Motor neuron (in vitro differentiated cells): ENCODE results near the gene KCNQ2. TPM values are rescaled to one million over a fixed set of nuclear protein-coding genes. Genes with fewer than 3 reads are reported as not detected.
"Not testable (repeated sequence)": the region's sequence is repeated elsewhere in the genome, so short reads cannot be mapped to it uniquely, and the experiment has no call there.

Source experiments
- ATAC-seq, 8 experiments: fragments of 200-7000 bp; cut with Tn5 transposase; replicated peaks in 6 of 8; 2 replicates each; pipeline ENCODE4 v1.8.0; 2021; ENCODE audit warnings: mild to moderate bottlenecking in 8 of 8, moderate library complexity in 8 of 8
- H3K27ac ChIP-seq, 2 donors: fragments of 250-450 bp; sonication (Bioruptor Pico); 2 replicates each; pipeline ENCODE4 v1.9.0; 2021; ENCODE audit warnings: antibody characterized with exemption in 2 of 2, mild to moderate bottlenecking in 2 of 2, moderate library complexity in 1 of 2
- H3K4me1 ChIP-seq, 2 donors: fragments of 250-450 bp; sonication (Bioruptor Pico); replicated peaks in 1 of 2; 2 replicates each; pipeline ENCODE4 v1.6.1; 2021; ENCODE audit warnings: antibody characterized with exemption in 2 of 2, mild to moderate bottlenecking in 2 of 2, moderate library complexity in 1 of 2
- H3K4me3 ChIP-seq, 5 donors: fragments of 250-450 bp; sonication (Bioruptor Pico); 2 replicates each; pipeline ENCODE4 v1.9.0; 2021; ENCODE audit warnings: antibody characterized with exemption in 5 of 5, mild to moderate bottlenecking in 5 of 5, moderate library complexity in 4 of 5
- WGBS, 10 experiments: fragments of 450-650 bp; shearing (Covaris generic); methylation state at CpG; one replicate each; pipeline ENCODE4 v1.0.0; 2022; 5-methylcytosine and 5-hydroxymethylcytosine counted together
- in situ Hi-C, 9 experiments: fragments of 400-800 bp; cut with MboI; loops; one replicate each; pipeline ENCODE4 v1.15.0; 2021; ENCODE audit warnings: low sequenced_read_pairs in 9 of 9, low pct_unique_long_range_greater_than_20kb in 2 of 9; ENCODE audit not compliant: unreplicated experiment in 9 of 9
- total RNA-seq, 8 experiments: library from RNA; unstranded; fragments of 300-600 nt; gene quantifications; 2 replicates each; pipeline versions ENCODE4 v1.2.3 to v1.2.4, GENCODE V29; 2022

KCNQ2 gene
- total RNA-seq, 8 experiments from 2014 or later: 0.18 to 124 (median 58.4) TPM

- in situ Hi-C loops: loop anchor here in 3 of 9 experiments (10.0 to 25.0 kb wide), 2 partner anchors 73 to 101 kb away; partner anchors contain the start of gene COL20A1 (in 1 of the 3)
- 57 to 100% (median 90%) methylated on average over 2 to 17 of the region's 18 CpGs; no CpG with 5 or more reads in 3 of the 10 experiments for WGBS, 10 experiments
- ATAC-seq: no peak
Measured at GRCh38 chr20:63387917-63388316, 84.5 kb downstream of the KCNQ2 start.

GRCh38 chr20:63387393-63387792 lies 85.1 kb downstream of the KCNQ2 start:
- 55 to 100% (median 94%) methylated on average over 1 to 8 of the region's 13 CpGs; no CpG with 5 or more reads in 2 of the 10 experiments for WGBS, 10 experiments
- H3K27ac ChIP-seq: no peak overlapping the region
- in situ Hi-C loops: loop anchor here in 3 of 9 experiments (10.0 to 25.0 kb wide), 2 partner anchors 73 to 100 kb away; partner anchors contain the start of gene COL20A1 (in 1 of the 3)
- ATAC-seq: no peak
- H3K4me3 ChIP-seq: no peak overlapping the region
- H3K4me1 ChIP-seq: no peaks in the 10 kb centered on the region

More at GRCh38 chr20:63387917-63388316, 84.5 kb downstream of the KCNQ2 start:
- no peak overlapping the region for H3K4me3 ChIP-seq
- H3K4me1 ChIP-seq: no peaks in the 10 kb centered on the region
- H3K27ac ChIP-seq: no peak overlapping the region

GRCh38 chr20:63386491-63386890 lies 86.0 kb downstream of the KCNQ2 start:
- no peak for ATAC-seq
- Histone ChIP-seq H3K4me3 (no peak overlapping the region), H3K27ac (no peak overlapping the region), H3K4me1 (peaks cover 6% of the 10 kb centered on the region in 2 donors)
- in situ Hi-C loops: loop anchor here in 3 of 9 experiments (10.0 to 25.0 kb wide), 2 partner anchors 72 to 99 kb away; partner anchors contain the start of gene COL20A1 (in 1 of the 3)
- WGBS, 10 experiments: 69 to 100% (median 93%) methylated on average over 1 to 17 of the region's 18 CpGs; no CpG with 5 or more reads in 1 of the 10 experiments

DNA sequence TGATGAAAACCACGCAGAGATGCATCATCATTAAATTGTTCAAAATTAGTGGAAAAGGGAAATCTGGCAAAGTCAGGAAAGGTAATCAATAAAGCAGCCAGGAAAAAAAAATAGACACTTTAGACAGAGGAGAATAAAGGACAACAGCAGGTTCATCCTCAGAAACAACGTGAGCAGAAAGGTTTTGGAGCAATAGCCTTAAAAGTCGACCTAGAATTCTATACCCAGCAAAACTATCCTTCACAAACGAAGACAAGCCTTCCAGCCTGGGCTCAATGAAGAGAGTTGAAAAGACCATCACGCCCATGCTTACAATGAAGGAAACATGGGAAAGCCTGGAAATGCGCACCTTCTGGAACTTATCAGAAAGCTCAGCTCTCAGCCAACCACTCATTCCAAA lies 86.6 kb downstream of the KCNQ2 start:
- WGBS, 10 experiments: 21 to 93% (median 59%) methylated on average over 2 to 6 of the region's 6 CpGs; no CpG with 5 or more reads in 1 of the 10 experiments
- peaks cover 11 to 13% of the 10 kb centered on the region in 2 donors for H3K4me1 ChIP-seq
- in situ Hi-C loops: loop anchor here in 3 of 9 experiments (10.0 to 25.0 kb wide), 2 partner anchors 71 to 99 kb away; partner anchors contain the start of gene COL20A1 (in 1 of the 3)
- ATAC-seq: no peak
- H3K27ac ChIP-seq: no peak overlapping the region
- no peak overlapping the region for H3K4me3 ChIP-seq

DNA sequence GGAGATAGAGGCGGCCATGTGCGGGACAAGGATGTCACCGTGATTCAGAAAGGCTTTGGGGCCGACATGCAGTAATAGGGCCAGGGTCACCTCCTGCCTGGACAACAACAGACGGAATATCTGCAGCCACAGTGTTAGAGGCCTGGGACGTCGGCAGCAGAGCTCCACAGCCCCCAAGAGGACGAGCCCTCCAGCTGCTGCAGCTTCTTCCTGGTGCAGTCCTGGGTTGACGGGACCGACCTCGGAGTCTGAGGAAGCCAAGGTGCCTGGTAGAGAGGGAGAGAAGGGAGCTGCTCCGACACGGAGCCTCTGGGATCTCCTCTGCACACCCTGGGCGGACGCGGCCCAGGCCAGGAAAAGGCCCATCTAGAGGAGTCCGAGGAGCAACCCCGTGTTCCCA lies 88.1 kb downstream of the KCNQ2 start:
- no peak overlapping the region for H3K27ac ChIP-seq
- in situ Hi-C loops: loop anchor here in 3 of 9 experiments (10.0 to 25.0 kb wide), 2 partner anchors 70 to 97 kb away; partner anchors contain the start of gene COL20A1 (in 1 of the 3)
- H3K4me1 ChIP-seq: peaks cover 17 to 23% of the 10 kb centered on the region in 2 donors
- ATAC-seq: no peak
- no peak overlapping the region for H3K4me3 ChIP-seq
- WGBS, 10 experiments: 0 to 100% (median 70%) methylated on average over 1 to 7 of the region's 18 CpGs; no CpG with 5 or more reads in 4 of the 10 experiments

DNA sequence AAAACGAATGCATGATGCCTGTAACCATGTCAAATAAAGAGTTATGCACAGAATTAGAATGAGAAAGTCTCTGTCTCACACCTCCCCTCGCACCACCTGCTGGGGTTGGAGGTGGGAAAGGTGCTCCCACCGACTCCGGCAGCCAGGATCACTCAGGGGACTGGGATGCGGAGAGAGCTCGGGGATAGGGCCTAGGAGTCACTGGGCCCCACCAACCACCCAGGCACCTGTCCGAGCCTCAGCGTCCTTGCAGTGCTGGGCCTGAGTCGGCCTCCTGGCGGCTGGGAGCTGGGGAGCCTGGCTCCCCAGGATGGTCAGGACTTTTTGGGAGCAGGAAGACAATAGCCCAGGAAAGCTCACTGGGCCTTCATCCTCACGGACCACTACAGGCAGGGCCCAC lies 88.9 kb downstream of the KCNQ2 start:
- peaks cover 25 to 31% of the 10 kb centered on the region in 2 donors for H3K4me1 ChIP-seq
- ATAC-seq: no peak
- H3K4me3 ChIP-seq: no peak overlapping the region
- no peak overlapping the region for H3K27ac ChIP-seq
- in situ Hi-C loops: loop anchor here in 3 of 9 experiments (10.0 to 25.0 kb wide), 2 partner anchors 69 to 96 kb away; partner anchors contain the start of gene COL20A1 (in 1 of the 3)
- WGBS, 10 experiments: 0 to 70% (median 27%) methylated on average over 1 to 7 of the region's 11 CpGs; no CpG with 5 or more reads in 2 of the 10 experiments

GRCh38 chr20:63382551-63383300 lies 89.7 kb downstream of the KCNQ2 start:
- ATAC-seq: no peak
- in situ Hi-C loops: loop anchor here in 3 of 9 experiments (10.0 to 25.0 kb wide), 2 partner anchors 68 to 95 kb away; partner anchors contain the start of gene COL20A1 (in 1 of the 3)
- 57 to 100% (median 90%) methylated on average over 1 to 5 of the region's 17 CpGs; no CpG with 5 or more reads in 3 of the 10 experiments for WGBS, 10 experiments
- no peak overlapping the region for H3K4me3 ChIP-seq
- no peak overlapping the region for H3K27ac ChIP-seq
- peaks cover 34 to 39% of the 10 kb centered on the region in 2 donors for H3K4me1 ChIP-seq

GRCh38 chr20:63381781-63382431 lies 90.5 kb downstream of the KCNQ2 start:
- in situ Hi-C loops: loop anchor here in 3 of 9 experiments (10.0 to 25.0 kb wide), 2 partner anchors 67 to 95 kb away; partner anchors contain the start of gene COL20A1 (in 1 of the 3)
- no peak overlapping the region for H3K27ac ChIP-seq
- no peak overlapping the region for H3K4me3 ChIP-seq
- H3K4me1 ChIP-seq: peaks cover 40 to 46% of the 10 kb centered on the region in 2 donors
- peak in 5 of 8 experiments; percentile 5 to 74 (median 12) for ATAC-seq
- 0 to 3% (median 0%) methylated on average over 1 to 6 of the region's 22 CpGs; no CpG with 5 or more reads in 7 of the 10 experiments for WGBS, 10 experiments

DNA sequence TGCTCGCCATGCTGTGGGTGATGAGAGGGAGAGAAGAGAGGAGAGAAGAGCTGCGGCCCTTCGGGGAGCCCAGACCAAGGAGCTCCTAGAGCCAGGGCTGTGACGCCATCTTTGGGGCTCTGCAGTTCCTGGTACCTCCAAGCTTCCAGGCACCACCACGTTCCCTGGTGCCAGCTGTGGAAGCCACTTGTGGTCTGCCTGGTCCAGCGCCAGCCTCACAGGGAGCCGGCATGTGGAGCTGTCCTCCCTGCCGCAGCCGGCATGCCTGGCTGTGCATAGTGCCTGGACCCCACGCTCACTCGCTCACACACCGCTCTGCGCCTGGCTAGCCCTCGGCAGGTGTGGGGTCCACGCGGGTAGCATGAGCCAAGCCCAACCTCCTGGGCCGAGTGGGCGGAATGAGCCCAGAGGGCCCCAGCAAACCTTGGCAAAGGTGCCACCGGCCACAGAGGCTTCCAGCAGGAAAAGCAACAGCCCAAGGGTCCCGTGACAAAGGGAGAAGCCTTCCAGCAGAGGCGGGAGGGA lies 92.0 kb downstream of the KCNQ2 start:
- WGBS, 10 experiments: 93 to 100% (median 100%) methylated on average over 1 to 3 of the region's 21 CpGs; no CpG with 5 or more reads in 7 of the 10 experiments
- H3K4me3 ChIP-seq: no peak overlapping the region
- ATAC-seq: no peak
- peak overlapping the region in 1 of 2 donors; percentile 19 for H3K27ac ChIP-seq
- H3K4me1 ChIP-seq: peaks cover 50 to 56% of the 10 kb centered on the region in 2 donors
- in situ Hi-C loops: loop anchor here in 3 of 9 experiments (10.0 to 25.0 kb wide), 2 partner anchors 66 to 93 kb away; partner anchors contain the start of gene COL20A1 (in 1 of the 3)

GRCh38 chr20:63379872-63380271 lies 92.6 kb downstream of the KCNQ2 start:
- peak in 1 of 8 experiments; percentile 56 for ATAC-seq
- 83 to 100% (median 100%) methylated on average over 1 to 5 of the region's 9 CpGs; no CpG with 5 or more reads in 5 of the 10 experiments for WGBS, 10 experiments
- Histone ChIP-seq H3K4me1 (peaks cover 55 to 61% of the 10 kb centered on the region in 2 donors), H3K27ac (peak overlapping the region; percentile 81 to 96)
- H3K4me3 ChIP-seq: not testable (repeated sequence)
- in situ Hi-C loops: loop anchor here in 3 of 9 experiments (10.0 to 25.0 kb wide), 2 partner anchors 65 to 93 kb away; partner anchors contain the start of gene COL20A1 (in 1 of the 3)

DNA sequence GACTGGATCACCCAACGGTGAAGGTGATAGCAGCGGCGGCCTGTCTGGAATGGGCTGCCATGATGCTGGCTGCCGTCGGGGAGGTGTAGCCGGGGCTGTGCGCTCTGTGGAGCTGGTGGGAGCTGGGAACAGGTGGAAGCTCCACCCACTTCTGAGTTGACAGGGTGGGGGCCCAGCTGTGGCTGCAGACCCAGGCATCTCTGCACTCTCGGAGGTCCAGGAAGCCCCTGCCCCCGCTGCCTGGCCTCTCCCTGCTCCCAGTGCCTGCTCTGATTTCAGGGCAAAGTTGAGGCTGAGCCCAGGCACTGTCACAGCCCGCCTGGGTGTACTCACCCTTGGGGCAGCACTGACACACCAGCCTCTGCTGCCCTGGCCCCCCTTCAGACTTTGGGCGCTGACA lies 93.2 kb downstream of the KCNQ2 start:
- ATAC-seq: peak in 1 of 8 experiments; percentile 5
- in situ Hi-C loops: loop anchor here in 1 of 9 experiments (25.0 kb wide), 1 partner anchor 92 kb away; the partner anchor contains the start of gene COL20A1

GRCh38 chr20:63378626-63379025 lies 93.8 kb downstream of the KCNQ2 start:
- H3K4me3 ChIP-seq: no peak overlapping the region
- 10 to 67% (median 45%) methylated on average over 2 to 8 of the region's 12 CpGs; no CpG with 5 or more reads in 6 of the 10 experiments for WGBS, 10 experiments
- peak overlapping the region; percentile 81 to 96 for H3K27ac ChIP-seq
- ATAC-seq: no peak
- in situ Hi-C loops: loop anchor here in 1 of 9 experiments (25.0 kb wide), 1 partner anchor 91 kb away; the partner anchor contains the start of gene COL20A1
- H3K4me1 ChIP-seq: peaks cover 62 to 71% of the 10 kb centered on the region in 2 donors

More for the DNA sequence above, 93.2 kb downstream of the KCNQ2 start:
- H3K27ac ChIP-seq: peak overlapping the region; percentile 81 to 96
- H3K4me1 ChIP-seq: peaks cover 59 to 67% of the 10 kb centered on the region in 2 donors
- H3K4me3 ChIP-seq: no peak overlapping the region
- 40 to 100% (median 60%) methylated on average over 1 to 5 of the region's 11 CpGs; no CpG with 5 or more reads in 6 of the 10 experiments for WGBS, 10 experiments
